A549 (cell line): ENCODE measurements around the gene MARCHF10. TPM values are rescaled to one million over a fixed set of nuclear protein-coding genes. Genes with fewer than 3 reads are reported as not detected.

ENCODE experiments used
- ATAC-seq, 2 experiments: fragments of 200-7000 bp in 1 of 2; fragments of >200 bp in 1 of 2; cut with Nextera tagmentation in 1 of 2; cut with Tn5 transposase in 1 of 2; 3 replicates each; pipeline versions ENCODE4 v1.8.0 to v1.9.1; 2018 to 2020; ENCODE audit warnings: mild to moderate bottlenecking in 1 of 2, moderate library complexity in 1 of 2
- CTCF ChIA-PET: fragments of 300-600 bp; sonication (Branson Sonifier 250); formaldehyde crosslinking; extraction: SDS; loops from one replicate; lab custom pipeline; 2021; ENCODE audit warnings: antibody characterized with exemption, inconsistent platforms; lab: Yijun Ruan, JAX
- POLR2A ChIA-PET: fragments of 350-600 bp; formaldehyde crosslinking; extraction: SDS; loops from one replicate; lab custom pipeline; 2021; ENCODE audit warnings: antibody characterized with exemption, inconsistent platforms; lab: Yijun Ruan, JAX
- DNase-seq, 2 experiments: peaks; one replicate each; pipeline versions ENCODE4 v3.0.0 to v3.0.0-alpha.2; 2011 to 2016; ENCODE audit warnings: low read depth in 1 of 2, low spot score in 1 of 2
- FAIRE-seq: peaks from 2 replicates; lab custom pipeline; 2011; peaks lifted over from hg19 to GRCh38; lab: Jason Lieb, UNC
- H3K27ac ChIP-seq, 2 experiments: fragments of >200 bp; sonication (Bioruptor Twin); formaldehyde crosslinking; 3 replicates each; pipeline ENCODE4 v1.5.1; 2016 to 2017
- H3K4me1 ChIP-seq: fragments of >200 bp; sonication (Bioruptor Twin); formaldehyde crosslinking; 3 replicates; pipeline ENCODE4 v1.6.1; 2016
- H3K4me2 ChIP-seq: fragments of >200 bp; sonication (Bioruptor Twin); formaldehyde crosslinking; 3 replicates; pipeline ENCODE4 v1.6.1; 2016
- H3K4me3 ChIP-seq: fragments of >200 bp; sonication (Bioruptor Twin); formaldehyde crosslinking; 3 replicates; pipeline ENCODE4 v1.5.1; 2016
- H3K9me3 ChIP-seq: fragments of >200 bp; sonication (Bioruptor Twin); formaldehyde crosslinking; 3 replicates; pipeline ENCODE4 v1.6.1; 2016
- CBX8 ChIP-seq: fragments of 200-600 bp; sonication (generic); IDR thresholded peaks from 2 replicates; pipeline ENCODE4 v1.6.1; 2016
- CHD2 ChIP-seq: fragments of 150-350 bp; IDR thresholded peaks from 2 replicates; pipeline ENCODE4 v1.6.1; 2014; ENCODE audit warnings: low read length; ENCODE audit not compliant: partially characterized antibody
- CHD4 ChIP-seq: fragments of 200-600 bp; sonication (generic); IDR thresholded peaks from 2 replicates; pipeline ENCODE4 v1.6.1; 2016; ENCODE audit warnings: antibody characterized with exemption, mild to moderate bottlenecking, borderline replicate concordance
- EHMT2 ChIP-seq: fragments of 200-600 bp; sonication (generic); IDR thresholded peaks from 2 replicates; pipeline ENCODE4 v1.6.1; 2016; ENCODE audit warnings: antibody characterized with exemption, low read depth, mild to moderate bottlenecking, moderate library complexity
- EP300 ChIP-seq, 2 experiments: fragments of >200 bp; sonication (Bioruptor Twin); formaldehyde crosslinking; IDR thresholded peaks; 2 replicates in 1 of 2; 3 replicates in 1 of 2; pipeline ENCODE4 v1.6.1; 2016 to 2017
- FOSB ChIP-seq: fragments of 250-450 bp; sonication (Bioruptor Pico); IDR thresholded peaks from 2 replicates; pipeline ENCODE4 v1.5.0; 2020; ENCODE audit warnings: mild to moderate bottlenecking, moderate library complexity
- FOSL2 ChIP-seq, 2 experiments: fragments of 450-650 bp in 1 of 2; fragments of >200 bp in 1 of 2; sonication (Bioruptor Twin) in 1 of 2; formaldehyde crosslinking; IDR thresholded peaks; 2 replicates each; pipeline versions ENCODE4 v1.5.0 to v1.6.1; 2016 to 2020; ENCODE audit warnings: mild to moderate bottlenecking in 1 of 2, moderate library complexity in 1 of 2
- GATA3 ChIP-seq: IDR thresholded peaks from 2 replicates; pipeline ENCODE4 v1.6.1; 2012; ENCODE audit warnings: borderline replicate concordance
- HOXA7 ChIP-seq: fragments of 250-450 bp; sonication (Bioruptor Pico); IDR thresholded peaks from 2 replicates; pipeline ENCODE4 v1.5.0; 2020; ENCODE audit warnings: mild to moderate bottlenecking, moderate library complexity
- HOXB5 ChIP-seq: fragments of 250-450 bp; sonication (Bioruptor Pico); IDR thresholded peaks from 2 replicates; pipeline ENCODE4 v1.5.0; 2020; ENCODE audit warnings: mild to moderate bottlenecking, moderate library complexity
- MAX ChIP-seq: IDR thresholded peaks from 2 replicates; pipeline ENCODE4 v1.6.1; 2012
- MAZ ChIP-seq: fragments of 150-350 bp; IDR thresholded peaks from 2 replicates; pipeline ENCODE4 v1.6.1; 2014; ENCODE audit warnings: antibody characterized with exemption, low read depth, low read length, borderline replicate concordance
- NR3C1 ChIP-seq: fragments of >200 bp; sonication (Bioruptor Twin); formaldehyde crosslinking; IDR thresholded peaks from 3 replicates; pipeline ENCODE4 v1.6.1; 2017
- POLR2A ChIP-seq: IDR thresholded peaks from 2 replicates; pipeline ENCODE4 v1.6.1; 2012; ENCODE audit warnings: mild to moderate bottlenecking, low read length
- RAD21 ChIP-seq, 2 experiments: fragments of >200 bp in 1 of 2; sonication (Bioruptor Twin) in 1 of 2; formaldehyde crosslinking in 1 of 2; IDR thresholded peaks in 1 of 2; conservative IDR thresholded peaks in 1 of 2; 2 replicates in 1 of 2; 3 replicates in 1 of 2; pipeline ENCODE4 v1.6.1; 2012 to 2018; ENCODE audit warnings: inconsistent platforms in 1 of 2
- RCOR1 ChIP-seq: fragments of 150-350 bp; IDR thresholded peaks from 2 replicates; pipeline ENCODE4 v1.6.1; 2014; ENCODE audit warnings: antibody characterized with exemption, low read length, low read depth
- REST ChIP-seq: fragments of 200-600 bp; sonication (generic); IDR thresholded peaks from 2 replicates; pipeline ENCODE4 v1.6.1; 2016; ENCODE audit warnings: antibody characterized with exemption, mild to moderate bottlenecking, moderate library complexity
- SMC3 ChIP-seq: fragments of >200 bp; sonication (Bioruptor Twin); formaldehyde crosslinking; IDR thresholded peaks from 3 replicates; pipeline ENCODE4 v1.6.1; 2018; ENCODE audit warnings: inconsistent platforms
- SREBF2 ChIP-seq: fragments of 450-650 bp; IDR thresholded peaks from 2 replicates; pipeline ENCODE4 v1.6.1; 2014; ENCODE audit warnings: mild to moderate bottlenecking, moderate library complexity
- TP53 ChIP-seq: fragments of 250-450 bp; sonication (Bioruptor Pico); IDR thresholded peaks from 2 replicates; pipeline ENCODE4 v1.5.0; 2021; ENCODE audit warnings: mild to moderate bottlenecking, moderate library complexity
- ZC3H11A ChIP-seq: fragments of 450-650 bp; IDR thresholded peaks from 2 replicates; pipeline ENCODE4 v1.6.1; 2014; ENCODE audit warnings: antibody characterized with exemption, mild to moderate bottlenecking
- ZSCAN20 ChIP-seq: fragments of 250-450 bp; sonication (Bioruptor Pico); IDR thresholded peaks from 2 replicates; pipeline ENCODE4 v1.8.0; 2022; ENCODE audit warnings: mild to moderate bottlenecking, moderate library complexity
- WGBS: methylation state at CpG from one replicate; pipeline ENCODE4 v1.1.6; 2017; ENCODE audit errors: missing lambda C conversion rate; 5-methylcytosine and 5-hydroxymethylcytosine counted together
- polyA plus RNA-seq, 4 experiments: library from polyadenylated mRNA; depleted of rRNA in 3 of 4; stranded (reverse); fragments of >200 nt; fragmentation: RNase III in 1 of 4; extraction: RNeasy Plus Mini Kit Qiagen cat#74134 plus additional on column Dnase treatment in 1 of 4; gene quantifications; 2 replicates in 3 of 4; 3 replicates in 1 of 4; pipeline ENCODE4 v1.2.3, GENCODE V29; 2011 to 2017
- TF ChIP-seq, protein P1 (sequence below): fragments of >200 bp; sonication (Bioruptor Twin); formaldehyde crosslinking; IDR thresholded peaks from 3 replicates; pipeline ENCODE4 v1.5.1; 2016
- TF ChIP-seq, protein P2 (sequence below): fragments of 250-450 bp; sonication (Bioruptor Pico); IDR thresholded peaks from 2 replicates; pipeline ENCODE4 v1.5.0; 2021; ENCODE audit warnings: mild to moderate bottlenecking, moderate library complexity, borderline replicate concordance
- TF ChIP-seq, protein P3 (sequence below): fragments of 250-450 bp; sonication (Bioruptor Pico); IDR thresholded peaks from 2 replicates; pipeline ENCODE4 v1.5.0; 2020; ENCODE audit warnings: low read depth, mild to moderate bottlenecking, moderate library complexity

The MARCHF10 gene
- polyA plus RNA-seq, 2 of the 4 experiments (the other 2 are of a cell fraction) = 0.43 to 0.57 TPM

- no peak for FAIRE-seq
- WGBS = 89% methylated on average over 24 of the region's 24 CpGs
- Histone ChIP-seq H3K9me3 (no peaks in the 10 kb centered on the region), H3K4me3 (no peak overlapping the region), H3K4me1 (peaks cover 6% of the 10 kb centered on the region; the same call in 1 of the 3 replicates), H3K4me2 (no peak overlapping the region), H3K27ac (no peak overlapping the region)
- no peak for ATAC-seq
- POLR2A ChIA-PET = no interaction called here
- TF ChIP-seq MAZ (no peak), CHD4 (no peak), EP300 (IDR thresholded peaks at IDR 0.05) (no peak), POLR2A (no peak), REST (no peak), CBX8 (no peak), RAD21 (conservative IDR thresholded peaks at IDR 0.05 in 1 of 2, IDR thresholded peaks at IDR 0.05 in 1 of 2) (no peak), TP53 (CRISPR knock-in tag) (no peak), ZSCAN20 (CRISPR knock-in tag) (no peak), HOXB5 (CRISPR knock-in tag) (no peak)
- TF ChIP-seq, protein P1, sequence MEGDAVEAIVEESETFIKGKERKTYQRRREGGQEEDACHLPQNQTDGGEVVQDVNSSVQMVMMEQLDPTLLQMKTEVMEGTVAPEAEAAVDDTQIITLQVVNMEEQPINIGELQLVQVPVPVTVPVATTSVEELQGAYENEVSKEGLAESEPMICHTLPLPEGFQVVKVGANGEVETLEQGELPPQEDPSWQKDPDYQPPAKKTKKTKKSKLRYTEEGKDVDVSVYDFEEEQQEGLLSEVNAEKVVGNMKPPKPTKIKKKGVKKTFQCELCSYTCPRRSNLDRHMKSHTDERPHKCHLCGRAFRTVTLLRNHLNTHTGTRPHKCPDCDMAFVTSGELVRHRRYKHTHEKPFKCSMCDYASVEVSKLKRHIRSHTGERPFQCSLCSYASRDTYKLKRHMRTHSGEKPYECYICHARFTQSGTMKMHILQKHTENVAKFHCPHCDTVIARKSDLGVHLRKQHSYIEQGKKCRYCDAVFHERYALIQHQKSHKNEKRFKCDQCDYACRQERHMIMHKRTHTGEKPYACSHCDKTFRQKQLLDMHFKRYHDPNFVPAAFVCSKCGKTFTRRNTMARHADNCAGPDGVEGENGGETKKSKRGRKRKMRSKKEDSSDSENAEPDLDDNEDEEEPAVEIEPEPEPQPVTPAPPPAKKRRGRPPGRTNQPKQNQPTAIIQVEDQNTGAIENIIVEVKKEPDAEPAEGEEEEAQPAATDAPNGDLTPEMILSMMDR = no peak
- DNase-seq = no peak
- CTCF ChIA-PET = interaction anchor here (0.6 to 4.3 kb wide), 8 partner anchors 10 to 809 kb away, joined by 3 to 52 read pairs (median 4); no protein-coding TSS in a partner anchor
Observed at GRCh38 chr17:62670202-62670821, 137.8 kb downstream of the MARCHF10 start.

DNA sequence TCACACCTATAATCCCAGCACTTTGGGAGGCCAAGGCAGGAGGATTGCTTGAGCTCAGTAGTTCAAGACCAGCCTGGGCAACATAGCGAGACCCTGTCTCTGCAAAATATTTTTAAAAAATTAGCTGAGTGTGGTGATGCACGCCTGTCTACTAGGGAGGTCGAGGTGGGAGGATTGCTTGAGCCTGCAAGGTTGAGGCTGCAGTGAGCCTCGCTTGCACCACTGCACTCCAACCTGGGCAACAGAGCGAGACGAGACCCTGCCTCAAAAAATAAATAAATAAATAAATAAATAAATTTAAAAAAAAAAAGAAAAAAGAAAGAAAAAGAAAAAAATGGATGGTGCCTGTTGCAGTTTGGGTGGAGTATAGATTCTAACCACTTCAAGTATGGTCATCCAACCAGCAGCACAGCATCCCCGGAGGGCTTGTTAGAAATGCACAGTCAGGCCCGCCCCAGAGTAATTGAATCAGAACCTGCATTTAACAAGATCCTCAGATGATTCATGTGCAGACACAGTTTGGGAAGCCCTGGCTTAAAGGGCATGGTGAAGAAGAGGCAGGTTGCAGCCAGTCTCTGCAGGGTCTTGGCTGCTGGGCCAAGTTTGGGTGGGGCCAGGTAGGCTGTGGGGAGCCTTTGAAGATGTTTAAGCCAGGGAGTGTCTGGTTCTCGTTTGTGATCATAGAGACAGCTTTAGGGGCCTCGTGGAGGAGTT lies 139.9 kb downstream of the MARCHF10 start:
- ATAC-seq (no peak), DNase-seq (no peak), FAIRE-seq (no peak)
- no peak overlapping the region for H3K4me3 ChIP-seq
- H3K9me3 ChIP-seq = no peaks in the 10 kb centered on the region
- H3K27ac ChIP-seq = no peak overlapping the region
- H3K4me2 ChIP-seq = no peak overlapping the region
- ChIA-PET POLR2A (no interaction called here), CTCF (interaction anchor here (0.5 to 1.1 kb wide), 3 partner anchors 25 to 944 kb away, joined by 3 to 4 read pairs (median 3); no protein-coding TSS in a partner anchor)
- WGBS = 76% methylated on average over 10 of the region's 10 CpGs
- peaks cover 6% of the 10 kb centered on the region; the same call in 1 of the 3 replicates for H3K4me1 ChIP-seq
- TF ChIP-seq POLR2A = no peak
- no peak for TF ChIP-seq FOSL2 (IDR thresholded peaks at IDR 0.05)
- no peak for TF ChIP-seq FOSL2 (CRISPR knock-in tag; IDR thresholded peaks at IDR 0.05)
- no peak for TF ChIP-seq HOXA7 (CRISPR knock-in tag)
- no peak for TF ChIP-seq MAX
- TF ChIP-seq, protein P2, sequence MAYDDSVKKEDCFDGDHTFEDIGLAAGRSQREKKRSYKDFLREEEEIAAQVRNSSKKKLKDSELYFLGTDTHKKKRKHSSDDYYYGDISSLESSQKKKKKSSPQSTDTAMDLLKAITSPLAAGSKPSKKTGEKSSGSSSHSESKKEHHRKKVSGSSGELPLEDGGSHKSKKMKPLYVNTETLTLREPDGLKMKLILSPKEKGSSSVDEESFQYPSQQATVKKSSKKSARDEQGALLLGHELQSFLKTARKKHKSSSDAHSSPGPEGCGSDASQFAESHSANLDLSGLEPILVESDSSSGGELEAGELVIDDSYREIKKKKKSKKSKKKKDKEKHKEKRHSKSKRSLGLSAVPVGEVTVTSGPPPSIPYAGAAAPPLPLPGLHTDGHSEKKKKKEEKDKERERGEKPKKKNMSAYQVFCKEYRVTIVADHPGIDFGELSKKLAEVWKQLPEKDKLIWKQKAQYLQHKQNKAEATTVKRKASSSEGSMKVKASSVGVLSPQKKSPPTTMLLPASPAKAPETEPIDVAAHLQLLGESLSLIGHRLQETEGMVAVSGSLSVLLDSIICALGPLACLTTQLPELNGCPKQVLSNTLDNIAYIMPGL (CRISPR knock-in tag) = no peak
- TF ChIP-seq SMC3 = no peak
- TF ChIP-seq, protein P3, sequence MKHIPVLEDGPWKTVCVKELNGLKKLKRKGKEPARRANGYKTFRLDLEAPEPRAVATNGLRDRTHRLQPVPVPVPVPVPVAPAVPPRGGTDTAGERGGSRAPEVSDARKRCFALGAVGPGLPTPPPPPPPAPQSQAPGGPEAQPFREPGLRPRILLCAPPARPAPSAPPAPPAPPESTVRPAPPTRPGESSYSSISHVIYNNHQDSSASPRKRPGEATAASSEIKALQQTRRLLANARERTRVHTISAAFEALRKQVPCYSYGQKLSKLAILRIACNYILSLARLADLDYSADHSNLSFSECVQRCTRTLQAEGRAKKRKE (CRISPR knock-in tag) = no peak
- no peak for TF ChIP-seq ZC3H11A
- no peak for TF ChIP-seq FOSB (CRISPR knock-in tag)
- no peak for TF ChIP-seq GATA3
- TF ChIP-seq SREBF2 = no peak
- no peak for TF ChIP-seq EHMT2
- no peak for TF ChIP-seq EP300 (IDR thresholded peaks at IDR 0.05)
- no peak for TF ChIP-seq NR3C1
- TF ChIP-seq, protein P1 = no peak
- no peak for TF ChIP-seq RCOR1
- TF ChIP-seq CHD2 = no peak
